C4-2B (cell line): ENCODE data around the gene CYB561.

Experiments used
- CTCF ChIP-seq: fragments of 450-650 bp; conservative IDR thresholded peaks from 2 replicates; pipeline ENCODE4 v1.5.1; 2017; ENCODE audit warnings: mild to moderate bottlenecking
- ZFX ChIP-seq: fragments of 450-650 bp; IDR thresholded peaks from 2 replicates; pipeline ENCODE4 v1.6.1; 2017

- TF ChIP-seq CTCF (no peak), ZFX (no peak)
These were observed 7.7 kb downstream of the CYB561 start for GRCh38 chr17:63438092-63439051.
